H1 (cell line): Measurements from ENCODE around the gene SNRPE. TPM values are rescaled to one million over a fixed set of nuclear protein-coding genes. Genes with fewer than 3 reads are reported as not detected.

ENCODE experiments used
- CTCF ChIA-PET: fragments of 300-600 bp; sonication (Branson Sonifier 250); formaldehyde crosslinking; loops from one replicate; lab custom pipeline; 2021; ENCODE audit not compliant: partially characterized antibody; lab: Charles Lee
- POLR2A ChIA-PET: fragments of 300-600 bp; sonication (Branson Sonifier 250); formaldehyde crosslinking; loops from one replicate; lab custom pipeline; 2021; ENCODE audit warnings: inconsistent platforms; ENCODE audit not compliant: partially characterized antibody; lab: Charles Lee
- DNase-seq, 2 experiments: peaks; one replicate each; pipeline versions ENCODE4 v3.0.0 to v3.0.0-alpha.2; 2010 to 2022; ENCODE audit warnings: low spot score in 2 of 2, low read depth in 1 of 2, mixed read lengths in 1 of 2
- FAIRE-seq: peaks from 2 replicates; lab custom pipeline; 2011; peaks lifted over from hg19 to GRCh38; lab: Jason Lieb, UNC
- H2AFZ ChIP-seq: 2 replicates; pipeline ENCODE4 v1.8.1; 2012; ENCODE audit warnings: low read length, inconsistent platforms
- H2AK5ac ChIP-seq: 2 replicates; pipeline ENCODE4 v1.6.1; 2013; ENCODE audit warnings: low read depth, low read length
- H2BK120ac ChIP-seq: replicated peaks from 2 replicates; pipeline ENCODE3; 2013; ENCODE audit warnings: low read depth, low read length, inconsistent platforms
- H2BK12ac ChIP-seq: 2 replicates; pipeline ENCODE4 v1.6.1; 2013; ENCODE audit warnings: low read depth, low read length
- H2BK15ac ChIP-seq: 2 replicates; pipeline ENCODE4 v1.6.1; 2013; ENCODE audit warnings: low read length
- H2BK20ac ChIP-seq: 2 replicates; pipeline ENCODE4 v1.6.1; 2013; ENCODE audit warnings: low read length
- H2BK5ac ChIP-seq: 2 replicates; pipeline ENCODE4 v1.6.1; 2013; ENCODE audit warnings: low read depth, low read length
- H3K14ac ChIP-seq: 2 replicates; pipeline ENCODE4 v1.6.1; 2013; ENCODE audit warnings: inconsistent platforms; ENCODE audit not compliant: insufficient read length
- H3K18ac ChIP-seq: 2 replicates; pipeline ENCODE4 v1.6.1; 2013; ENCODE audit warnings: low read length; ENCODE audit errors: extremely low read depth
- H3K23ac ChIP-seq: 2 replicates; pipeline ENCODE4 v1.6.1; 2013; ENCODE audit warnings: inconsistent platforms; ENCODE audit not compliant: insufficient read length
- H3K23me2 ChIP-seq: 2 replicates; pipeline ENCODE4 v1.6.1; 2013; ENCODE audit warnings: low read depth, low read length
- H3K27ac ChIP-seq: 2 replicates; pipeline ENCODE4 v1.6.1; 2011; ENCODE audit warnings: low read depth, low read length, inconsistent platforms
- H3K27me3 ChIP-seq, 4 experiments: replicated peaks in 1 of 4; 1 replicate in 1 of 4; 2 replicates in 3 of 4; pipeline versions ENCODE4 v1.6.1 to v1.8.1; 2011 to 2013; ENCODE audit warnings: low read length in 3 of 4, mild to moderate bottlenecking in 3 of 4, inconsistent platforms in 2 of 4, mixed read lengths in 2 of 4, moderate library complexity in 1 of 4; ENCODE audit not compliant: control insufficient read depth in 3 of 4, insufficient read depth in 3 of 4; ENCODE audit errors: extremely low read depth in 1 of 4
- H3K36me3 ChIP-seq, 4 experiments: 2 replicates each; pipeline versions ENCODE4 v1.6.1 to v1.8.1; 2011 to 2013; ENCODE audit warnings: mild to moderate bottlenecking in 4 of 4, low read length in 3 of 4, moderate library complexity in 2 of 4, control low read depth in 1 of 4, inconsistent platforms in 1 of 4; ENCODE audit not compliant: insufficient read depth in 4 of 4, control insufficient read depth in 2 of 4
- H3K4ac ChIP-seq: replicated peaks from 2 replicates; pipeline ENCODE3; 2013; ENCODE audit warnings: low read length, low read depth, mixed read lengths, inconsistent platforms; ENCODE audit not compliant: insufficient read length
- H3K4me1 ChIP-seq, 4 experiments: replicated peaks in 1 of 4; 1 replicate in 1 of 4; 2 replicates in 3 of 4; pipeline versions ENCODE4 v1.6.1 to v1.8.1; 2011 to 2013; ENCODE audit warnings: low read length in 3 of 4, inconsistent platforms in 2 of 4, mixed read lengths in 1 of 4; ENCODE audit not compliant: insufficient read depth in 4 of 4, control insufficient read depth in 3 of 4
- H3K4me2 ChIP-seq, 2 experiments: 2 replicates each; pipeline versions ENCODE4 v1.6.1 to v1.8.1; 2011 to 2013; ENCODE audit warnings: low read depth in 2 of 2, low read length in 2 of 2, control low read depth in 1 of 2, inconsistent platforms in 1 of 2, mild to moderate bottlenecking in 1 of 2; ENCODE audit not compliant: insufficient read depth in 1 of 2
- H3K4me3 ChIP-seq, 4 experiments: fragments of 200-600, 300-600 bp in 1 of 4; sonication (generic), shearing (Covaris generic), sonication (Bioruptor Twin) in 1 of 4; 2 replicates each; pipeline versions ENCODE4 v1.5.1 to v1.8.1; 2011 to 2016; ENCODE audit warnings: low read length in 4 of 4, low read depth in 3 of 4, control low read depth in 2 of 4, inconsistent platforms in 2 of 4, mild to moderate bottlenecking in 2 of 4, mixed read lengths in 1 of 4, moderate library complexity in 1 of 4; ENCODE audit not compliant: insufficient read depth in 2 of 4; ENCODE audit errors: extremely low read depth in 1 of 4
- H3K56ac ChIP-seq: replicated peaks from 2 replicates; pipeline ENCODE3; 2013; ENCODE audit warnings: low read depth, mild to moderate bottlenecking, mixed read lengths, low read length, inconsistent platforms; ENCODE audit not compliant: insufficient read length
- H3K79me1 ChIP-seq: 2 replicates; pipeline ENCODE4 v1.6.1; 2013; ENCODE audit warnings: low read depth, low read length, control low read depth
- H3K79me2 ChIP-seq, 2 experiments: 2 replicates each; pipeline versions ENCODE4 v1.6.1 to v1.8.1; 2012 to 2013; ENCODE audit warnings: low read length in 2 of 2, mild to moderate bottlenecking in 2 of 2, inconsistent platforms in 1 of 2; ENCODE audit not compliant: insufficient read depth in 2 of 2, control insufficient read depth in 1 of 2
- H3K9ac ChIP-seq, 4 experiments: replicated peaks in 1 of 4; 1 replicate in 1 of 4; 2 replicates in 3 of 4; pipeline versions ENCODE4 v1.6.1 to v1.8.1; 2011 to 2013; ENCODE audit warnings: low read depth in 3 of 4, low read length in 3 of 4, control low read depth in 2 of 4, mild to moderate bottlenecking in 2 of 4, moderate library complexity in 2 of 4, inconsistent platforms in 1 of 4; ENCODE audit errors: extremely low read depth in 1 of 4
- H3K9me3 ChIP-seq, 2 experiments: 2 replicates each; pipeline versions ENCODE4 v1.6.1 to v1.8.1; 2012 to 2013; ENCODE audit warnings: mild to moderate bottlenecking in 2 of 2, moderate library complexity in 2 of 2, control low read depth in 1 of 2, inconsistent platforms in 1 of 2, low read depth in 1 of 2, low read length in 1 of 2, mixed read lengths in 1 of 2; ENCODE audit not compliant: insufficient read depth in 2 of 2
- H4K20me1 ChIP-seq, 2 experiments: replicated peaks in 1 of 2; 2 replicates each; pipeline versions ENCODE3 to v1.8.1; 2011 to 2013; ENCODE audit warnings: inconsistent platforms in 2 of 2, low read length in 2 of 2, mild to moderate bottlenecking in 1 of 2; ENCODE audit not compliant: insufficient read depth in 2 of 2, control insufficient read depth in 1 of 2
- H4K5ac ChIP-seq: 2 replicates; pipeline ENCODE4 v1.6.1; 2013; ENCODE audit warnings: low read length, low read depth, mixed read lengths, inconsistent platforms; ENCODE audit not compliant: insufficient read length
- H4K8ac ChIP-seq: 2 replicates; pipeline ENCODE4 v1.8.0; 2013; ENCODE audit warnings: mild to moderate bottlenecking, moderate library complexity, low read length, inconsistent platforms; ENCODE audit not compliant: insufficient read depth; ENCODE audit errors: extremely low read depth
- H4K91ac ChIP-seq: replicated peaks from 2 replicates; pipeline ENCODE3; 2013; ENCODE audit warnings: low read length, mixed read lengths, inconsistent platforms; ENCODE audit not compliant: insufficient read length
- BCL11A ChIP-seq, 2 experiments: IDR thresholded peaks; one replicate each; pipeline ENCODE4 v1.6.1; 2011; ENCODE audit warnings: low read depth in 2 of 2, low read length in 2 of 2, mild to moderate bottlenecking in 2 of 2
- CEBPB ChIP-seq: IDR thresholded peaks from 2 replicates; pipeline ENCODE4 v1.6.1; 2012; ENCODE audit warnings: low read depth, low read length
- CREB1 ChIP-seq: IDR thresholded peaks from 2 replicates; pipeline ENCODE4 v1.6.1; 2012; ENCODE audit warnings: inconsistent platforms
- GABPA ChIP-seq: IDR thresholded peaks from 2 replicates; pipeline ENCODE4 v1.6.1; 2011; ENCODE audit warnings: mild to moderate bottlenecking, low read length, moderate library complexity, borderline replicate concordance; ENCODE audit not compliant: insufficient read depth
- WGBS, 2 experiments: shearing (Covaris generic) in 1 of 2; methylation state at CpG; one replicate each; pipeline versions ENCODE4 v1.1.6 to v1.1.7; 2013 to 2015; ENCODE audit warnings: low lambda C conversion rate in 2 of 2, mixed read lengths in 2 of 2, inconsistent platforms in 1 of 2, low coverage in 1 of 2, missing lambda C conversion rate in 1 of 2; ENCODE audit not compliant: insufficient replicate concordance in 2 of 2, insufficient coverage in 1 of 2, insufficient read length in 1 of 2; ENCODE audit errors: extremely low coverage in 1 of 2, missing lambda C conversion rate in 1 of 2; 5-methylcytosine and 5-hydroxymethylcytosine counted together
- polyA plus RNA-seq, 7 experiments: library from polyadenylated mRNA; depleted of rRNA in 3 of 7; stranded (reverse) in 5 of 7; unstranded in 2 of 7; fragments of >200 nt in 5 of 7; fragments of 200-250 nt in 2 of 7; gene quantifications; 1 replicate in 5 of 7; 2 replicates in 1 of 7; 4 replicates in 1 of 7; pipeline versions ENCODE4 v1.2.1 to v1.2.3, GENCODE V29; 2011 to 2013; ENCODE audit warnings: missing spikeins in 2 of 7, mixed read lengths in 2 of 7
- total RNA-seq: library from RNA; stranded (reverse); fragmentation: NEBNext Ultra II Directional; extraction: Animal tissue kit (Norgen Biotek cat#: 25700); gene quantifications from 2 replicates; pipeline ENCODE4 v1.2.1, GENCODE V29; 2021
- TF ChIP-seq, protein P1 (sequence below): IDR thresholded peaks from 2 replicates; pipeline ENCODE4 v1.6.1; 2012; ENCODE audit warnings: inconsistent platforms

The SNRPE gene
- total and polyA plus RNA-seq, 2 of the 8 experiments (the other 6 are each of a cell fraction or from before 2014, with no cell fraction given): 416 to 461 TPM

GRCh38 chr1:203905275-203905674 is 43.9 kb downstream of the SNRPE start:
- Histone ChIP-seq H3K18ac (no peak overlapping the region), H2BK12ac (no peak overlapping the region), H2BK20ac (no peak overlapping the region), H3K4me2 (no peak overlapping the region), H3K56ac (no peak overlapping the region), H3K79me2 (no peaks in the 10 kb centered on the region), H3K9ac (no peak overlapping the region), H3K27me3 (no peaks in the 10 kb centered on the region), H4K5ac (no peak overlapping the region), H4K20me1 (no peaks in the 10 kb centered on the region), H3K4ac (no peak overlapping the region), H4K8ac (no peak overlapping the region), H4K91ac (no peak overlapping the region), H3K27ac (no peak overlapping the region), H3K4me3 (no peak overlapping the region), H3K14ac (no peak overlapping the region), H2BK5ac (no peak overlapping the region), H3K23ac (no peak overlapping the region), H2AFZ (no peak overlapping the region), H3K23me2 (no peaks in the 10 kb centered on the region), H2AK5ac (no peak overlapping the region), H3K79me1 (no peaks in the 10 kb centered on the region), H3K4me1 (no peaks in the 10 kb centered on the region), H3K9me3 (peaks cover 3 to 8% of the 10 kb centered on the region in 2 experiments; a peak in 2 of 4 replicates), H2BK15ac (no peak overlapping the region), H2BK120ac (no peak overlapping the region), H3K36me3 (no peaks in the 10 kb centered on the region)
- POLR2A ChIA-PET: interaction anchor here (1.0 kb wide), 1 partner anchor 173 kb away, joined by 3 read pairs; no protein-coding TSS in a partner anchor
- WGBS, 2 experiments: 90% methylated on average over 4 of the region's 4 CpGs; no CpG with 5 or more reads in 1 of the 2 experiments
- DNase-seq: no peak
- CTCF ChIA-PET: interaction anchor here (0.8 kb wide), 1 partner anchor 39 kb away, joined by 3 read pairs; no protein-coding TSS in a partner anchor
- FAIRE-seq: no peak
- TF ChIP-seq CREB1: no peak
- no peak for TF ChIP-seq GABPA
- TF ChIP-seq, protein P1, sequence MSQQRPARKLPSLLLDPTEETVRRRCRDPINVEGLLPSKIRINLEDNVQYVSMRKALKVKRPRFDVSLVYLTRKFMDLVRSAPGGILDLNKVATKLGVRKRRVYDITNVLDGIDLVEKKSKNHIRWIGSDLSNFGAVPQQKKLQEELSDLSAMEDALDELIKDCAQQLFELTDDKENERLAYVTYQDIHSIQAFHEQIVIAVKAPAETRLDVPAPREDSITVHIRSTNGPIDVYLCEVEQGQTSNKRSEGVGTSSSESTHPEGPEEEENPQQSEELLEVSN: no peak
- no peak for TF ChIP-seq BCL11A (IDR thresholded peaks at IDR 0.05; ENCODE audit: low read depth in 2 of 2, low read length in 2 of 2)
- TF ChIP-seq CEBPB: no peak
